Testis (tissue), 2 donors: ENCODE data around the gene CNFN.

Experiments used
- POLR2A ChIP-seq: fragments of 450-650 bp; IDR thresholded peaks from one replicate; pipeline ENCODE4 v1.6.1; 2017; ENCODE audit warnings: antibody characterized with exemption, mild to moderate bottlenecking, moderate library complexity
- TF ChIP-seq, protein P1 (sequence below), 3 experiments: fragments of 450-650 bp in 2 of 3; fragments of 200-600 bp in 1 of 3; sonication (generic) in 1 of 3; IDR thresholded peaks; one replicate each; pipeline ENCODE4 v1.5.1; 2016 to 2019; ENCODE audit warnings: antibody characterized with exemption in 3 of 3, mild to moderate bottlenecking in 2 of 3, moderate library complexity in 1 of 3

DNA sequence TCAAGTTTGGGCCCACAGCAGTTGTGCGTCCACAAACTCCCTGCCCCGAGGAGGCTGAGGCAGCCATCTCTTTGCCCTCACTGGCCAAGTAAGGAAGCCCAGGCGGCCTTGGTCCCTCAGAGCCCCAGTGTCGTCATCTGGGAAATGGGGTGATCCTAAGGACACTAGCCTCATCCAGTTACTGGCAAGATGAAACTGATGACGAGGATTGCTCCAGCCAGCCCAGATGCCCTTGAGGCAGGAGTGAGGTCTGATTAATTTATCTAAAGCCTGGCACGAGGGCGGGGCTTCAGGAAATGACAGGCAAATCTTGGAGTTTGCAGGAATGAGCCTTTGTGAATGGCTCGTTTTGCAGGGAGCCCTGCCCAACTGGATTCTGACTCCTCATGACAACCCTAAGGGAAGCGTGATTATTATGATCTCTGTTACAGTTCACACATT lies 31.5 kb upstream of the CNFN start:
- TF ChIP-seq, protein P1, sequence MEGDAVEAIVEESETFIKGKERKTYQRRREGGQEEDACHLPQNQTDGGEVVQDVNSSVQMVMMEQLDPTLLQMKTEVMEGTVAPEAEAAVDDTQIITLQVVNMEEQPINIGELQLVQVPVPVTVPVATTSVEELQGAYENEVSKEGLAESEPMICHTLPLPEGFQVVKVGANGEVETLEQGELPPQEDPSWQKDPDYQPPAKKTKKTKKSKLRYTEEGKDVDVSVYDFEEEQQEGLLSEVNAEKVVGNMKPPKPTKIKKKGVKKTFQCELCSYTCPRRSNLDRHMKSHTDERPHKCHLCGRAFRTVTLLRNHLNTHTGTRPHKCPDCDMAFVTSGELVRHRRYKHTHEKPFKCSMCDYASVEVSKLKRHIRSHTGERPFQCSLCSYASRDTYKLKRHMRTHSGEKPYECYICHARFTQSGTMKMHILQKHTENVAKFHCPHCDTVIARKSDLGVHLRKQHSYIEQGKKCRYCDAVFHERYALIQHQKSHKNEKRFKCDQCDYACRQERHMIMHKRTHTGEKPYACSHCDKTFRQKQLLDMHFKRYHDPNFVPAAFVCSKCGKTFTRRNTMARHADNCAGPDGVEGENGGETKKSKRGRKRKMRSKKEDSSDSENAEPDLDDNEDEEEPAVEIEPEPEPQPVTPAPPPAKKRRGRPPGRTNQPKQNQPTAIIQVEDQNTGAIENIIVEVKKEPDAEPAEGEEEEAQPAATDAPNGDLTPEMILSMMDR (IDR thresholded peaks at IDR 0.05) = no peak
- no peak for TF ChIP-seq POLR2A
